HCT116 (cell line): ENCODE measurements around the gene NELFB. TPM values are rescaled to one million over a fixed set of nuclear protein-coding genes. Genes with fewer than 3 reads are reported as not detected.

Source experiments
- ATAC-seq: fragments of 200-7000 bp; cut with Tn5 transposase; 2 replicates; pipeline ENCODE4 v1.9.1; 2020; ENCODE audit warnings: mild to moderate bottlenecking, moderate library complexity
- BruUV-seq: library from RNA; stranded (reverse); fragments of 400-500 nt; replicated peaks from 2 replicates; lab custom pipeline; 2021; lab: Mats Ljungman, UMichigan
- CTCF ChIA-PET: fragments of 300-600 bp; sonication (Branson Sonifier 250); formaldehyde crosslinking; loops from one replicate; lab custom pipeline; 2021; ENCODE audit warnings: antibody characterized with exemption; lab: Charles Lee
- POLR2A ChIA-PET: fragments of 300-600, 350-600 bp; sonication (Branson Sonifier 250); formaldehyde crosslinking; loops from one replicate; lab custom pipeline; 2021; ENCODE audit warnings: antibody characterized with exemption; lab: Charles Lee
- RAD21 ChIA-PET, 2 experiments: fragments of 300-600 bp; sonication (Branson Sonifier 250); formaldehyde crosslinking; loops; one replicate each; lab custom pipeline; 2023; ENCODE audit warnings: low total read pairs in 2 of 2; ENCODE audit not compliant: uncharacterized antibody in 2 of 2, unreplicated experiment in 2 of 2, low non-redundant PET in 1 of 2; lab: Charles Lee
- DNase-seq: peaks from one replicate; pipeline ENCODE4 v3.0.0-alpha.2; 2010; ENCODE audit warnings: low read depth, low spot score
- H2AFZ ChIP-seq: fragments of 200-600 bp; shearing (Covaris generic), sonication (generic); 2 replicates; pipeline ENCODE4 v1.6.1; 2017; ENCODE audit warnings: low read depth, mixed run types, mixed read lengths, antibody characterized with exemption, low read length; ENCODE audit not compliant: poor library complexity, severe bottlenecking
- H3K27ac ChIP-seq: 2 replicates; pipeline ENCODE4 v1.5.1; 2012; ENCODE audit warnings: low read depth, low read length
- H3K27me3 ChIP-seq: fragments of 200-600 bp; sonication (generic); 2 replicates; pipeline ENCODE4 v1.6.1; 2016; ENCODE audit warnings: mixed run types, low read length, mixed read lengths; ENCODE audit not compliant: insufficient read depth
- H3K36me3 ChIP-seq, 2 experiments: fragments of 200-500 bp in 1 of 2; fragments of 200-600 bp in 1 of 2; sonication (Bioruptor generic) in 1 of 2; sonication (generic) in 1 of 2; 2 replicates each; pipeline versions ENCODE4 v1.5.1 to v1.6.1; 2014 to 2016; ENCODE audit warnings: low read length in 2 of 2, inconsistent platforms in 1 of 2, mixed read lengths in 1 of 2, mixed run types in 1 of 2; ENCODE audit not compliant: insufficient read depth in 2 of 2, control insufficient read depth in 1 of 2
- H3K4me1 ChIP-seq, 2 experiments: fragments of 200-600 bp in 1 of 2; sonication (generic) in 1 of 2; 2 replicates each; pipeline versions ENCODE4 v1.5.1 to v1.6.1; 2012 to 2017; ENCODE audit warnings: low read length in 2 of 2, inconsistent platforms in 1 of 2, mild to moderate bottlenecking in 1 of 2, mixed read lengths in 1 of 2, mixed run types in 1 of 2, moderate library complexity in 1 of 2; ENCODE audit not compliant: insufficient read depth in 2 of 2, control insufficient read depth in 1 of 2
- H3K4me2 ChIP-seq: fragments of 200-600 bp; sonication (generic); 2 replicates; pipeline ENCODE4 v1.6.1; 2017; ENCODE audit warnings: mixed run types, low read length, mixed read lengths
- H3K4me3 ChIP-seq, 2 experiments: fragments of 200-600 bp in 1 of 2; sonication (generic) in 1 of 2; replicated peaks in 1 of 2; 2 replicates each; pipeline ENCODE4 v1.5.1; 2011 to 2016; ENCODE audit warnings: low read length in 2 of 2, control low read depth in 1 of 2, low read depth in 1 of 2, mild to moderate bottlenecking in 1 of 2, mixed read lengths in 1 of 2, mixed run types in 1 of 2
- H3K79me2 ChIP-seq: fragments of 200-600 bp; sonication (generic); 2 replicates; pipeline ENCODE4 v1.6.1; 2017; ENCODE audit warnings: mild to moderate bottlenecking, mixed run types, low read length, moderate library complexity, mixed read lengths; ENCODE audit not compliant: insufficient read depth
- H3K9ac ChIP-seq: fragments of 200-600 bp; sonication (generic); 2 replicates; pipeline ENCODE4 v1.6.1; 2016; ENCODE audit warnings: low read length, mixed read lengths
- H3K9me2 ChIP-seq: fragments of 200-600 bp; sonication (generic), shearing (Covaris generic); 2 replicates; pipeline ENCODE4 v1.6.1; 2017; ENCODE audit warnings: mixed run types, mild to moderate bottlenecking, moderate library complexity; ENCODE audit not compliant: insufficient read depth
- H3K9me3 ChIP-seq, 2 experiments: fragments of 200-500 bp in 1 of 2; fragments of 200-600 bp in 1 of 2; sonication (Bioruptor generic) in 1 of 2; sonication (generic) in 1 of 2; 2 replicates each; pipeline ENCODE4 v1.6.1; 2014 to 2017; ENCODE audit warnings: low read length in 2 of 2, mixed read lengths in 2 of 2, inconsistent platforms in 1 of 2, low read depth in 1 of 2, mild to moderate bottlenecking in 1 of 2, mixed run types in 1 of 2, moderate library complexity in 1 of 2; ENCODE audit not compliant: control insufficient read depth in 1 of 2, insufficient read depth in 1 of 2
- H4K20me1 ChIP-seq: fragments of 200-600 bp; sonication (generic), shearing (Covaris generic); 2 replicates; pipeline ENCODE4 v1.6.1; 2017; ENCODE audit warnings: mixed run types, mild to moderate bottlenecking, moderate library complexity; ENCODE audit not compliant: insufficient read depth
- CBX3 ChIP-seq: IDR thresholded peaks from 2 replicates; pipeline ENCODE4 v1.6.1; 2012; ENCODE audit warnings: low read depth
- ELF1 ChIP-seq: IDR thresholded peaks from 2 replicates; pipeline ENCODE4 v1.6.1; 2012; ENCODE audit warnings: low read depth, borderline replicate concordance
- POLR2A ChIP-seq: IDR thresholded peaks from 2 replicates; pipeline ENCODE4 v1.7.0; 2011; ENCODE audit warnings: borderline replicate concordance; ENCODE audit not compliant: insufficient read depth, insufficient read length; ENCODE audit errors: extremely low read depth
- SP1 ChIP-seq: IDR thresholded peaks from 2 replicates; pipeline ENCODE4 v1.6.1; 2012; ENCODE audit warnings: low read depth
- YY1 ChIP-seq: IDR thresholded peaks from 2 replicates; pipeline ENCODE4 v1.6.1; 2011; ENCODE audit warnings: low read length, low read depth, moderate library complexity, mild to moderate bottlenecking; ENCODE audit not compliant: insufficient replicate concordance; ENCODE audit errors: extremely low read depth
- ZNF274 ChIP-seq: fragments of 200-500 bp; sonication (Bioruptor generic); IDR thresholded peaks from 2 replicates; pipeline ENCODE4 v1.6.1; 2014; ENCODE audit warnings: mild to moderate bottlenecking, low read depth, low read length, inconsistent platforms
- intact Hi-C: fragments of 100-400 bp; cut with micrococcal nuclease; formaldehyde crosslinking; loops from 2 replicates; pipeline ENCODE4 v1.10.0; 2022
- total RNA-seq: library from RNA; stranded (reverse); gene quantifications from one replicate; pipeline ENCODE4 v1.2.1, GENCODE V29; 2021; ENCODE audit not compliant: unreplicated experiment

Gene NELFB
- total RNA-seq, 1 experiment from 2014 or later, result 86.4 TPM

DNA sequence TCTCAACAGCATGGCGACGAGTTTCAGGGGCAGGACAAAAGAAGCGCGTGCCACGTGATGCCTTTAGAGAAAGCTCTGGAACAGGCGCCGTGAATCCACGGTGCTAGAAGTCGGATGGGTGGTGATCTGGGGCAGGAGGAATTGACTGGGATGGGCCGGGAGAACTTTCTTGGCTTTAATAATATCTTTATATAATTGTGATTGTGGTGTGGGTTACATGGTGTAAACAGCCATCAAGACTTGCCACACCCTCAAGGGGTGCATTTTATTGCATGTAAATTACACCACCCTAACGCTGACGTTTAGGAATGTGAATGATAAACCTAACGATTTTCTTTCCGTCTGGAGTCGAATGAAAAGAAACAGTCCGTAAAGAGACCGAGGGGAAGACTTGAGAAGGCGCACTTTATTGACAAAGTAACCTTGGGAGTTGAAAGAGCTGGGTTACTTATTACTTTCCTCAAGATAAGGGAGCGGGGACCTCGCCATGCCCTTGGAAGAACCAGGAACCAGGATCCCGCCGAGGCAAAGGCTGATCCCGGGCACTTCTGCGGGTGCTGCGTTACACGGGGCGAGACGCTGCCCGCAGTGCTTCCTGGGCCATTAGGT lies 38.5 kb downstream of the NELFB start:
- Histone ChIP-seq H3K9ac (no peak overlapping the region), H3K79me2 (no peaks in the 10 kb centered on the region), H3K4me1 (peaks cover 23 to 50% of the 10 kb centered on the region in 2 experiments), H3K36me3 (no peaks in the 10 kb centered on the region), H3K27me3 (no peaks in the 10 kb centered on the region), H3K9me3 (no peaks in the 10 kb centered on the region), H2AFZ (peak overlapping the region; percentile 31)
- ATAC-seq, result no peak
- CTCF ChIA-PET, result interaction anchor here (0.9 to 1.0 kb wide), 3 partner anchors 9 to 129 kb away, joined by 3 to 5 read pairs (median 3); partner anchors contain the start of genes EXD3, NOXA1 and NRARP
- no peak for TF ChIP-seq ZNF274
- TF ChIP-seq ELF1, result no peak
- no peak for TF ChIP-seq CBX3
- TF ChIP-seq, all 23 proteins: peak for 0
- no TSS peak for BruUV-seq
- ChIA-PET RAD21 (no interaction called here), POLR2A (no interaction called here)
- intact Hi-C loops, result loop anchor here (2.0 to 5.0 kb wide), 2 partner anchors 129 to 151 kb away; partner anchors contain the start of genes EXD3 and NOXA1
- no peaks in the 10 kb centered on the region for H3K9me2 ChIP-seq
- H3K4me2 ChIP-seq, result 0 out of 2 replicates have a peak overlapping the region, but pooled peaks have one; percentile 80
- DNase-seq, result no peak
- H4K20me1 ChIP-seq, result no peaks in the 10 kb centered on the region
- no peak overlapping the region for H3K27ac ChIP-seq
- no peak overlapping the region for H3K4me3 ChIP-seq

DNA sequence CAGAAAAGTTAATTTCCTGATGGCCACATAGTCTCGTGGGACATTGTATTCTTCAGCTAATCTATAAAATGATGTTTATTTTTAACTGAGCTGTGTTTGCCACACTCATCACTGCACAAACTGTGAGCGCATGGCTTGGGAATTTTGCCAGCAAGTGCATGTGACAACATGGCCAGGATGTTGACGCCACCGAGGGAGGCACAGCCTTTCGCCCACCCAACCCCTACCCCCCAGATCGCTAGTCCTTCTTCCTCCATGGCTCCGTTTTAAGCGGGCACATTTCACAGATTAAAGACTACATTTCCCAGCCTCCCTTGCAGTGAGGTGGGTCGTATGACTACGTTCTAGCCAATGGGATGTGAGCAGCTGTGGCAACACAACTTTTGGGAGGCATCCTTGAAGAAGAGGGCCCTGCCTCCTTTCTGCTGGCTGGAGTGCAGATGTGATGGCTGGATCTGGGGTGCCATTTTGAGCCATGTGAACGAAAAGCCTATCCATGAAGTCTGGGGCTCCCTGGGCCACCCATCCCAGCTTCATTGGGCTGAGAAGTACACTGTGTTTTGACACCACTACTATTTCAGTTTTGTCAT lies 39.1 kb downstream of the NELFB start:
- Histone ChIP-seq H3K27ac (peak overlapping the region; percentile 34), H3K27me3 (no peaks in the 10 kb centered on the region), H3K4me2 (peak overlapping the region; percentile 80), H2AFZ (peak overlapping the region; percentile 31), H3K9me2 (no peaks in the 10 kb centered on the region), H3K9me3 (no peaks in the 10 kb centered on the region), H4K20me1 (no peaks in the 10 kb centered on the region; the same call in 1 of the 2 replicates), H3K4me3 (no peak overlapping the region), H3K79me2 (no peaks in the 10 kb centered on the region), H3K4me1 (peaks cover 23 to 50% of the 10 kb centered on the region in 2 experiments), H3K9ac (no peak overlapping the region), H3K36me3 (no peaks in the 10 kb centered on the region)
- DNase-seq (peak; percentile 74), ATAC-seq (peak; percentile 76)
- no TSS peak for BruUV-seq
- RAD21 ChIA-PET, result interaction anchor here in 1 of 2 experiments (0.5 kb wide), 1 partner anchor 132 kb away, joined by 4 read pairs; no protein-coding TSS in a partner anchor
- POLR2A ChIA-PET, result no interaction called here
- TF ChIP-seq YY1 (peak; percentile 82), POLR2A (peak; percentile 78), SP1 (no peak)
- TF ChIP-seq, all 23 proteins: peak for 2
- CTCF ChIA-PET, result interaction anchor here (0.8 to 1.0 kb wide), 4 partner anchors 8 to 129 kb away, joined by 3 to 5 read pairs (median 4); partner anchors contain the start of genes EXD3, NOXA1 and NRARP
- intact Hi-C loops, result loop anchor here (2.0 to 5.0 kb wide), 2 partner anchors 128 to 151 kb away; partner anchors contain the start of genes EXD3 and NOXA1
